HG03066 (cell line): ENCODE data around the gene FRRS1L.

Source experiments
- ATAC-seq: cut with Tn5 transposase; IDR thresholded peaks from one replicate; pipeline ENCODE4 v1.9.1; 2021; ENCODE audit warnings: low read depth; ENCODE audit not compliant: unreplicated experiment

FRRS1L gene

GRCh38 chr9:109109967-109110328 lies 57.1 kb downstream of the FRRS1L start:
- no peak for ATAC-seq

GRCh38 chr9:109108318-109108717 lies 58.7 kb downstream of the FRRS1L start:
- ATAC-seq = no peak

GRCh38 chr9:109107402-109108240 lies 59.4 kb downstream of the FRRS1L start:
- ATAC-seq = no peak

- ATAC-seq = peak; percentile 59
Measured at GRCh38 chr9:109101810-109102209, 65.2 kb downstream of the FRRS1L start.

- no peak for ATAC-seq
Measured at GRCh38 chr9:109101202-109101595, 65.8 kb downstream of the FRRS1L start.

GRCh38 chr9:109100543-109101201 lies 66.4 kb downstream of the FRRS1L start:
- no peak for ATAC-seq

- ATAC-seq = no peak
Measured at GRCh38 chr9:109098960-109099308, 68.1 kb downstream of the FRRS1L start.

GRCh38 chr9:109098171-109098959 lies 68.7 kb downstream of the FRRS1L start:
- ATAC-seq = no peak

GRCh38 chr9:109097146-109097545 lies 69.9 kb downstream of the FRRS1L start:
- ATAC-seq = no peak

GRCh38 chr9:109095321-109095720 lies 71.7 kb downstream of the FRRS1L start:
- ATAC-seq = no peak

- ATAC-seq = no peak
Measured at GRCh38 chr9:109094268-109094667, 72.8 kb downstream of the FRRS1L start.

- ATAC-seq = no peak
Measured at GRCh38 chr9:109092587-109092986, 74.5 kb downstream of the FRRS1L start.

- ATAC-seq = no peak
Measured at GRCh38 chr9:109092051-109092580, 74.9 kb downstream of the FRRS1L start.

GRCh38 chr9:109088221-109088620 lies 78.8 kb downstream of the FRRS1L start:
- ATAC-seq = no peak

GRCh38 chr9:109087795-109088194 lies 79.3 kb downstream of the FRRS1L start:
- ATAC-seq = no peak

GRCh38 chr9:109086221-109086620 lies 80.8 kb downstream of the FRRS1L start:
- peak; percentile 94 for ATAC-seq

GRCh38 chr9:109085510-109085909 lies 81.5 kb downstream of the FRRS1L start:
- no peak for ATAC-seq

- ATAC-seq = no peak
Measured at GRCh38 chr9:109083813-109084405, 83.1 kb downstream of the FRRS1L start.

GRCh38 chr9:109083141-109083540 lies 83.9 kb downstream of the FRRS1L start:
- no peak for ATAC-seq

GRCh38 chr9:109082091-109082620 lies 84.9 kb downstream of the FRRS1L start:
- ATAC-seq = no peak
